ENCODE results near the gene IRAK3.
"Not testable (repeated sequence)": the region's sequence is repeated elsewhere in the genome, so short reads cannot be mapped to it uniquely, and the experiment has no call there.

IRAK3 gene

GRCh38 chr12:66165141-66165540 lies 23.9 kb upstream of the IRAK3 start:
- TF ChIP-seq, protein P1, sequence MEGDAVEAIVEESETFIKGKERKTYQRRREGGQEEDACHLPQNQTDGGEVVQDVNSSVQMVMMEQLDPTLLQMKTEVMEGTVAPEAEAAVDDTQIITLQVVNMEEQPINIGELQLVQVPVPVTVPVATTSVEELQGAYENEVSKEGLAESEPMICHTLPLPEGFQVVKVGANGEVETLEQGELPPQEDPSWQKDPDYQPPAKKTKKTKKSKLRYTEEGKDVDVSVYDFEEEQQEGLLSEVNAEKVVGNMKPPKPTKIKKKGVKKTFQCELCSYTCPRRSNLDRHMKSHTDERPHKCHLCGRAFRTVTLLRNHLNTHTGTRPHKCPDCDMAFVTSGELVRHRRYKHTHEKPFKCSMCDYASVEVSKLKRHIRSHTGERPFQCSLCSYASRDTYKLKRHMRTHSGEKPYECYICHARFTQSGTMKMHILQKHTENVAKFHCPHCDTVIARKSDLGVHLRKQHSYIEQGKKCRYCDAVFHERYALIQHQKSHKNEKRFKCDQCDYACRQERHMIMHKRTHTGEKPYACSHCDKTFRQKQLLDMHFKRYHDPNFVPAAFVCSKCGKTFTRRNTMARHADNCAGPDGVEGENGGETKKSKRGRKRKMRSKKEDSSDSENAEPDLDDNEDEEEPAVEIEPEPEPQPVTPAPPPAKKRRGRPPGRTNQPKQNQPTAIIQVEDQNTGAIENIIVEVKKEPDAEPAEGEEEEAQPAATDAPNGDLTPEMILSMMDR (IDR thresholded peaks at IDR 0.05; ENCODE audit: insufficient read depth, low read length, poor library complexity, severe bottlenecking), result no peak
- Histone ChIP-seq H3K4me3 (replicated peaks; ENCODE audit: low read depth, low read length) (no peak overlapping the region), H3K27me3 (replicated peaks; ENCODE audit: control insufficient read depth, insufficient read depth, low read length) (no peaks in the 10 kb centered on the region), H3K36me3 (ENCODE audit: control insufficient read depth, insufficient read depth, low read length) (no peaks in the 10 kb centered on the region; the same call in 1 of the 2 replicates)
- no peak for DNase-seq (ENCODE audit: extremely low read depth, insufficient read length)

DNA sequence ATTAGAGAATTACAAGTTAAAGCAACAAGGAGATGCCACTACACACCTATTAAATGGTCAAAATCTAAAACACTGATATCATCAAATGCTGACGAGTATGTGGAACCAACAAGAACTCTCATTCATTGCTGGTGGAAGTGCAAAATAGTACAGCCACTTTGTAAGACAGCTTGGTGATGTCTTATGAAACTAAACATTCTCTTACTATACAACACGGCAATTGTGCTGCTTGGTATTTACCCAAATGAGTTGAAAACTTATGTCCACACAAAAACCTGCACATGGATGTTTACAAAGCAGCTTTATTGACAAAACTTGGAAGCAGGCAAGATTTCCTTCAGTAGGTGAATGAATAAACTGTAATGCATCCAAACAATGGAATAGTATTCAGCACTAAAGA lies 22.5 kb upstream of the IRAK3 start:
- no peak for DNase-seq (ENCODE audit: extremely low read depth, insufficient read length)
- TF ChIP-seq, protein P1 (IDR thresholded peaks at IDR 0.05; ENCODE audit: insufficient read depth, low read length, poor library complexity, severe bottlenecking), result no peak
- Histone ChIP-seq H3K4me3 (replicated peaks; ENCODE audit: low read depth, low read length) (no peak overlapping the region), H3K27me3 (replicated peaks; ENCODE audit: control insufficient read depth, insufficient read depth, low read length) (no peaks in the 10 kb centered on the region), H3K36me3 (ENCODE audit: control insufficient read depth, insufficient read depth, low read length) (no peaks in the 10 kb centered on the region; the same call in 1 of the 2 replicates)

DNA sequence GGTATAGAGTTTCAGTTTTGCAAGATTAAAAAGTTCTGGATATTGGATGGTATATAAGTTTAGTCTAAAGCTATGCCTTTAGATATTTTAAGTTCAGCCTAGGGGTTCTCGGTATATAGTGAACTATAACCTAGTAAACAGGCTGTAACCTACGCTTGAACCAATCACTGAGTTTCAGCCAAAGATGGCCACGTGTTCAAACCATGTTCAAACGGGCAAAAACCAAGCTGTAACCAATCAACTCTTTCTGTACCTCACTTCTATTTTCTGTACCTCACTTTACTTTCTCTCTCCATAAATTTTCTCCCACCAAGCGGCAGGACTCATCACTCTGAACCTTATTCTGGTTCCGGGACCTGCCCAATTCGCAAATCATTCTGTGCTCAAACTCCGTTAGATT lies 20.6 kb upstream of the IRAK3 start:
- TF ChIP-seq, protein P1 (IDR thresholded peaks at IDR 0.05; ENCODE audit: insufficient read depth, low read length, poor library complexity, severe bottlenecking), result no peak
- no peak for DNase-seq (ENCODE audit: extremely low read depth, insufficient read length)
- peak overlapping the region; percentile 92 for H3K4me3 ChIP-seq (replicated peaks; ENCODE audit: low read depth, low read length)
- no peaks in the 10 kb centered on the region; the same call in 1 of the 2 replicates for H3K36me3 ChIP-seq (ENCODE audit: control insufficient read depth, insufficient read depth, low read length)
- no peaks in the 10 kb centered on the region for H3K27me3 ChIP-seq (replicated peaks; ENCODE audit: control insufficient read depth, insufficient read depth, low read length)

- H3K4me3 ChIP-seq (replicated peaks; ENCODE audit: low read depth, low read length), result peak within 1 kb of the TSS; percentile 92
- TF ChIP-seq, protein P1 (IDR thresholded peaks at IDR 0.05; ENCODE audit: insufficient read depth, low read length, poor library complexity, severe bottlenecking), result peak; percentile 49
- DNase-seq (ENCODE audit: extremely low read depth, insufficient read length), result peak; percentile 92
- H3K36me3 ChIP-seq (ENCODE audit: control insufficient read depth, insufficient read depth, low read length), result no peaks in the 10 kb centered on the region; the same call in 1 of the 2 replicates
- no peaks in the 10 kb centered on the region for H3K27me3 ChIP-seq (replicated peaks; ENCODE audit: control insufficient read depth, insufficient read depth, low read length)
These were observed 19.5 kb upstream of the IRAK3 start, which contains the start of gene TMBIM4 for GRCh38 chr12:66169221-66170170. TSS of gene TMBIM4 (minus strand) at chr12:66169996. CDS start at chr12:66169951, 45 bp downstream.

DNA sequence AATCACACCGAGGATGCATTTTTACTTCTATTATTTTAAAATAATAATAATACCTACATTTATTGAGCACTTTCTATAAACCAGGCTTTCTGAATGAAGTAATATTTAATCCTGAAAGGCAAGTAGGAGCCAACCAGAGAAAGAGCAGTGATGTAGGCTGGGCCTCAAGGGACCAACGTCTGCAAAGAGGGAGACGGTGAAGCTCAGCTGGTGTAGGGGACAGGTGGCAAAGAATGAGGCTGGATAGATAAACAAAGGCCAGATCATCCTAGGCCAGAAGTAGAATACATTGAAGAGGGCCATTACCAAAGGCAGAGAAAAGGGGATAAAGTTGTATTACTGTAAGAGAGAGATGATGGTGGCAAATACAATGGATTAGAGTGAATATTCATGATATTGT lies 18.4 kb upstream of the IRAK3 start:
- H3K36me3 ChIP-seq (ENCODE audit: control insufficient read depth, insufficient read depth, low read length), result no peaks in the 10 kb centered on the region; the same call in 1 of the 2 replicates
- TF ChIP-seq, protein P1 (IDR thresholded peaks at IDR 0.05; ENCODE audit: insufficient read depth, low read length, poor library complexity, severe bottlenecking), result no peak
- H3K4me3 ChIP-seq (replicated peaks; ENCODE audit: low read depth, low read length), result no peak overlapping the region; the same call in 1 of the 2 replicates
- H3K27me3 ChIP-seq (replicated peaks; ENCODE audit: control insufficient read depth, insufficient read depth, low read length), result no peaks in the 10 kb centered on the region
- DNase-seq (ENCODE audit: extremely low read depth, insufficient read length), result no peak

DNA sequence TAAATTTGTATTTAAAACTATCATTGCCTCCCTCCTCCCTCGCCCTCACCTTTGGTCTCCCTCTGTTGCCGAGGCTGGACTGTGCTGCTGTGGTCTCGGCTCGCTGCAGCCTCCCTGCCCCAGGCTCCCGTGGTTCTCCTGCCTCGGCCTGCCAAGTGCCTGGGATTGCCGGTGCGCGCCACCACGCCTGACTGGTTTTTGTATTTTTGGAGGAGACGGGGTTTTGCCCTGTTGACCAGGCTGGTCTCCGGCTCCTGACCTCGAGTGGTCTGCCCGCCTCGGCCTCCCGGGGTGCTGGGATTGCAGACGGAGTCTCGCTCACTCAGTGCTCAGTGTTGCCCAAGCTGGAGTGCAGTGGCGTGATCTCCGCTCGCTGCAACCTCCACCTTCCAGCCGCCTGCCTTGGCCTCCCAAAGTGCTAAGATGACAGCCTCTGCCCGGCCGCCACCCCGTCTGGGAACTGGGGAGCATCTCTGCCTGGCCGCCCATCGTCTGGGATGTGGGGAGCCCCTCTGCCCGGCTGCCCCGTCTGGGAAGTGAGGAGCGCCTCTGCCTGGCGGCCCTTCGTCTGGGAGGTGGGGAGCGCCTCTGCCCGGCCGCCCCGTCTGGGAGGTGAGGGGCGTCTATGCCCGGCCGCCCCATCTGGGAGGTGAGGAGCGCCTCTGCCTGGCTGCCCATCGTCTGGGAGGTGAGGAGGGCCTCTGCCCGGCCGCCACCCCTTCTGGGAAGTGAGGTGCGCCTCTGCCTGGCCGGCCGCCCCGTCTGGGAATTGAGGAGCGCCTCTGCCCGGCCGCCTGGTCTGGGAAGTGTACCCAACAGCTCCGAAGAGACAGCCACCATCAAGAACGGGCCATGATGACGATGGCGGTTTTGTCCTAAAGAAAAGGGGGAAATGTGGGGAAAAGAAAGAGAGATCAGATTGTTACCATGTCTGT lies 14.4 kb upstream of the IRAK3 start:
- not testable (repeated sequence) for H3K4me3 ChIP-seq (replicated peaks; ENCODE audit: low read depth, low read length); H3K27me3 ChIP-seq (replicated peaks; ENCODE audit: control insufficient read depth, insufficient read depth, low read length); H3K36me3 ChIP-seq (ENCODE audit: control insufficient read depth, insufficient read depth, low read length); DNase-seq (ENCODE audit: extremely low read depth, insufficient read length)
